HG03575 (cell line): ENCODE measurements around the gene PRKAR1B.
"Not testable (repeated sequence)": the region's sequence is repeated elsewhere in the genome, so short reads cannot be mapped to it uniquely, and the experiment has no call there.

Experiments used
- ATAC-seq: cut with Tn5 transposase; IDR thresholded peaks from one replicate; pipeline ENCODE4 v1.9.1; 2021; ENCODE audit not compliant: unreplicated experiment, insufficient number of reproducible peaks, low FRiP score; ENCODE audit errors: extremely low read depth

The PRKAR1B gene

GRCh38 chr7:760006-760405 is 32.9 kb upstream of the PRKAR1B start:
- no peak for ATAC-seq

- no peak for ATAC-seq
Measured at GRCh38 chr7:759569-759968, 32.5 kb upstream of the PRKAR1B start.

GRCh38 chr7:757741-758163 is 30.7 kb upstream of the PRKAR1B start:
- ATAC-seq: no peak

- ATAC-seq: no peak
Measured at GRCh38 chr7:756928-757560, 30.0 kb upstream of the PRKAR1B start.

GRCh38 chr7:756231-756927 is 29.3 kb upstream of the PRKAR1B start:
- ATAC-seq: no peak

GRCh38 chr7:755413-755805 is 28.3 kb upstream of the PRKAR1B start:
- no peak for ATAC-seq

- ATAC-seq: no peak
Measured at GRCh38 chr7:754531-755412, 27.7 kb upstream of the PRKAR1B start.

- no peak for ATAC-seq
Measured at GRCh38 chr7:753190-753589, 26.1 kb upstream of the PRKAR1B start.

- not testable (repeated sequence) for ATAC-seq
Measured at GRCh38 chr7:752256-752655, 25.2 kb upstream of the PRKAR1B start.

GRCh38 chr7:751826-752225 is 24.7 kb upstream of the PRKAR1B start:
- no peak for ATAC-seq

- ATAC-seq: no peak
Measured at GRCh38 chr7:750111-750905, 23.2 kb upstream of the PRKAR1B start.

- no peak for ATAC-seq
Measured at GRCh38 chr7:749140-749551, 22.1 kb upstream of the PRKAR1B start.

GRCh38 chr7:748446-748845 is 21.4 kb upstream of the PRKAR1B start:
- ATAC-seq: no peak

GRCh38 chr7:747186-747585 is 20.1 kb upstream of the PRKAR1B start:
- no peak for ATAC-seq

GRCh38 chr7:746155-747061 is 19.3 kb upstream of the PRKAR1B start:
- no peak for ATAC-seq

GRCh38 chr7:745431-746154 is 18.5 kb upstream of the PRKAR1B start:
- ATAC-seq: no peak

GRCh38 chr7:744854-745430 is 17.9 kb upstream of the PRKAR1B start:
- no peak for ATAC-seq
